Progenitor cell of endocrine pancreas (in vitro differentiated cells): ENCODE data around the gene MX2. TPM values are rescaled to one million over a fixed set of nuclear protein-coding genes. Genes with fewer than 3 reads are reported as not detected.

Experiments
- DNase-seq: peaks from one replicate; pipeline ENCODE4 v3.0.0; 2021; ENCODE audit warnings: low spot score; ENCODE audit not compliant: unreplicated experiment
- H3K27ac Mint-ChIP-seq: 2 replicates; pipeline ENCODE4 v1.8.0; 2021; ENCODE audit warnings: mild to moderate bottlenecking, moderate library complexity, mixed read lengths
- H3K27me3 Mint-ChIP-seq: 2 replicates; pipeline ENCODE4 v1.8.0; 2021; ENCODE audit warnings: mixed read lengths
- H3K36me3 Mint-ChIP-seq: 2 replicates; pipeline ENCODE4 v1.8.0; 2022; ENCODE audit warnings: mixed read lengths; ENCODE audit not compliant: insufficient read depth
- H3K4me1 Mint-ChIP-seq: 2 replicates; pipeline ENCODE4 v1.8.0; 2021; ENCODE audit warnings: low read depth, mixed read lengths
- H3K4me3 Mint-ChIP-seq: 2 replicates; pipeline ENCODE4 v1.8.0; 2021; ENCODE audit warnings: low read depth, mild to moderate bottlenecking, moderate library complexity, mixed read lengths
- H3K9me3 Mint-ChIP-seq: 2 replicates; pipeline ENCODE4 v1.8.0; 2021; ENCODE audit warnings: low read depth, mixed read lengths
- CTCF ChIP-seq: fragments of 200-600 bp; sonication (generic); IDR thresholded peaks from one replicate; pipeline ENCODE4 v1.5.0; 2021; ENCODE audit warnings: antibody characterized with exemption, mild to moderate bottlenecking; ENCODE audit not compliant: unreplicated experiment
- total RNA-seq: library from RNA; stranded (reverse); gene quantifications from 2 replicates; pipeline ENCODE4 v1.2.1, GENCODE V29; 2021

MX2 gene
- total RNA-seq, 1 donor from 2014 or later: 0.86 TPM

DNA sequence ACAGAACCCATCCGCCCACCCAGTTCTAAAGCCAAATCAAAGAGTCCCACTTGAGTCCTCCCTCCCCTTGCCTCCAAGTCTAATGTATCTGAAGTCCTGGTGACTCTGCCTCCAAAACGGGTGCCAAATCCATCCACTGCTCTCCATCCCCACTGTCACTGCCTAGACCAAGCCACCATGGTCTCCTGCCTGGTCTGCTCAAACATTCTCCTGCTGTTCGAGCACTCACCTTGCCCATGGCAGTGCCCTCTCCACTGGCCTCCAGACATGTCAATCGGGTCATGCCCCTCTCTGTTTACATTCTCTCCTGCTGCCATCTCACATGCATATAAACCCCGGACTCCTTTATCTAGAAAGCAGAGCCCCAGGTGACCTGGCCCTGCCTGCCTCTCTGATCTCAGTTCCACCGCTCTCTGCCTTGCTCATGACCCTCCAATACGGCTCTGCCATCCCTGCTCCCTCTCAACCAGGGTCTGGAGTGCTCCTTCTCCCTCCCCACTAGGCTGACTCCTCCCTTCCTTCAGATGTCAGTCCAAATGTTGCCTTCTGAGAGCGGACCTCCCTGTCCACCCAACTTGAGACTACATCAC is 32.1 kb downstream of the MX2 start:
- DNase-seq: no peak
- H3K27me3 Mint-ChIP-seq: peaks cover 23% of the 10 kb centered on the region
- no peak overlapping the region for H3K27ac Mint-ChIP-seq
- H3K36me3 Mint-ChIP-seq: no peaks in the 10 kb centered on the region
- no peaks in the 10 kb centered on the region for H3K4me1 Mint-ChIP-seq
- TF ChIP-seq CTCF: no peak
- H3K9me3 Mint-ChIP-seq: no peaks in the 10 kb centered on the region
- H3K4me3 Mint-ChIP-seq: no peak overlapping the region

GRCh38 chr21:41396558-41397075 is 34.8 kb downstream of the MX2 start:
- no peak for DNase-seq
- peaks cover 23% of the 10 kb centered on the region for H3K27me3 Mint-ChIP-seq
- TF ChIP-seq CTCF: no peak

GRCh38 chr21:41397471-41397891 is 35.7 kb downstream of the MX2 start:
- no peak overlapping the region for H3K4me3 Mint-ChIP-seq
- H3K9me3 Mint-ChIP-seq: no peaks in the 10 kb centered on the region
- no peaks in the 10 kb centered on the region for H3K36me3 Mint-ChIP-seq
- no peaks in the 10 kb centered on the region for H3K4me1 Mint-ChIP-seq
- H3K27ac Mint-ChIP-seq: no peak overlapping the region
- DNase-seq: no peak
- TF ChIP-seq CTCF: no peak
- H3K27me3 Mint-ChIP-seq: peaks cover 23% of the 10 kb centered on the region

More at GRCh38 chr21:41396558-41397075, 34.8 kb downstream of the MX2 start:
- Mint-ChIP-seq H3K36me3 (no peaks in the 10 kb centered on the region), H3K4me1 (no peaks in the 10 kb centered on the region), H3K4me3 (no peak overlapping the region), H3K9me3 (no peaks in the 10 kb centered on the region), H3K27ac (no peak overlapping the region)

GRCh38 chr21:41398251-41398650 is 36.4 kb downstream of the MX2 start:
- no peak for TF ChIP-seq CTCF
- H3K4me3 Mint-ChIP-seq: no peak overlapping the region
- no peaks in the 10 kb centered on the region for H3K36me3 Mint-ChIP-seq
- H3K9me3 Mint-ChIP-seq: no peaks in the 10 kb centered on the region
- no peak for DNase-seq
- no peaks in the 10 kb centered on the region for H3K4me1 Mint-ChIP-seq
- H3K27me3 Mint-ChIP-seq: peaks cover 23% of the 10 kb centered on the region
- H3K27ac Mint-ChIP-seq: no peak overlapping the region

- H3K4me1 Mint-ChIP-seq: no peaks in the 10 kb centered on the region
- peaks cover 18% of the 10 kb centered on the region for H3K27me3 Mint-ChIP-seq
- TF ChIP-seq CTCF: no peak
- no peak overlapping the region for H3K4me3 Mint-ChIP-seq
- no peak for DNase-seq
- H3K9me3 Mint-ChIP-seq: no peaks in the 10 kb centered on the region
- no peaks in the 10 kb centered on the region for H3K36me3 Mint-ChIP-seq
- H3K27ac Mint-ChIP-seq: no peak overlapping the region
Observed at GRCh38 chr21:41398831-41399230, 37.0 kb downstream of the MX2 start.
